Endothelial cell (in vitro differentiated cells): ENCODE results near the gene ICAM1. TPM values are rescaled to one million over a fixed set of nuclear protein-coding genes. Genes with fewer than 3 reads are reported as not detected.

Experiments
- DNase-seq: peaks from one replicate; pipeline ENCODE4 v3.0.0; 2021; ENCODE audit warnings: low spot score
- H3K27ac Mint-ChIP-seq: one replicate; pipeline ENCODE4 v1.8.0; 2021; ENCODE audit warnings: mixed read lengths, inconsistent platforms; ENCODE audit not compliant: unreplicated experiment
- H3K27me3 Mint-ChIP-seq: one replicate; pipeline ENCODE4 v1.8.0; 2021; ENCODE audit warnings: mild to moderate bottlenecking, moderate library complexity, mixed read lengths, inconsistent platforms; ENCODE audit not compliant: unreplicated experiment
- H3K36me3 Mint-ChIP-seq: one replicate; pipeline ENCODE4 v1.8.0; 2021; ENCODE audit warnings: mild to moderate bottlenecking, low read depth, mixed read lengths, inconsistent platforms; ENCODE audit not compliant: unreplicated experiment
- H3K4me1 Mint-ChIP-seq: one replicate; pipeline ENCODE4 v1.8.0; 2021; ENCODE audit warnings: mild to moderate bottlenecking, mixed read lengths, inconsistent platforms; ENCODE audit not compliant: unreplicated experiment
- H3K4me3 Mint-ChIP-seq: one replicate; pipeline ENCODE4 v1.8.0; 2021; ENCODE audit warnings: mild to moderate bottlenecking, mixed read lengths, inconsistent platforms; ENCODE audit not compliant: unreplicated experiment
- H3K9me3 Mint-ChIP-seq: one replicate; pipeline ENCODE4 v1.8.0; 2021; ENCODE audit warnings: mixed read lengths, inconsistent platforms; ENCODE audit not compliant: unreplicated experiment
- total RNA-seq: library from RNA; stranded (reverse); fragmentation: NEBNext Ultra II Directional; extraction: Animal tissue kit (Norgen Biotek cat#: 25700); gene quantifications from one replicate; pipeline ENCODE4 v1.2.1, GENCODE V29; 2021; ENCODE audit not compliant: unreplicated experiment
- TF ChIP-seq, protein P1 (sequence below): fragments of 200-600 bp; sonication (generic); IDR thresholded peaks from one replicate; pipeline ENCODE4 v1.5.0; 2021; ENCODE audit warnings: antibody characterized with exemption; ENCODE audit not compliant: unreplicated experiment

ICAM1 gene
- total RNA-seq, 1 donor from 2014 or later = 7.2 TPM

DNA sequence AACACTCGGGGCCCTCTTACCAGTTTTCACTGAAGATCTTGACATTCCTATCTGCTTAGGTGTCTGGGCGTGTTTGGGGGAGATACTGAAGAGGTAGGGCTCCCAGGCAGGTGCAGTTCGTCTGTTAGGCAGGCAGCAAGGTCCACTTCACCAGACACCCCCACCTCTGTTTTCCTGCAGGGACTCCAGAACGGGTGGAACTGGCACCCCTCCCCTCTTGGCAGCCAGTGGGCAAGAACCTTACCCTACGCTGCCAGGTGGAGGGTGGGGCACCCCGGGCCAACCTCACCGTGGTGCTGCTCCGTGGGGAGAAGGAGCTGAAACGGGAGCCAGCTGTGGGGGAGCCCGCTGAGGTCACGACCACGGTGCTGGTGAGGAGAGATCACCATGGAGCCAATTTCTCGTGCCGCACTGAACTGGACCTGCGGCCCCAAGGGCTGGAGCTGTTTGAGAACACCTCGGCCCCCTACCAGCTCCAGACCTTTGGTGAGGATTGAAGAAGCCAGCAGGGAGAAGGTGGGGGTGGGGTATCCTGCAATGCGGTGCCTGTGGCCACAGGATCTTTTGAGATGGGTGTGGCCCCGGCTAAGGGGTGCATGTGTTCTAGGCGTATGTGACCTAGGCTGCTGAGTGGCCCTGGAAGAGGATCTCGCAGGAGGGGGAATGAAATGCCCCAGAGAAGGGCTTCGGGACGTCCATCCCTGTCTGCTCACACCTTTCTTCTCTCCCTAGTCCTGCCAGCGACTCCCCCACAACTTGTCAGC is 12.6 kb downstream of the ICAM1 start:
- no peak for DNase-seq
- Mint-ChIP-seq H3K27me3 (peaks cover 12% of the 10 kb centered on the region), H3K27ac (no peak overlapping the region), H3K9me3 (no peaks in the 10 kb centered on the region), H3K36me3 (peaks cover 6% of the 10 kb centered on the region), H3K4me3 (no peak overlapping the region), H3K4me1 (peaks cover 3% of the 10 kb centered on the region)
- TF ChIP-seq, protein P1, sequence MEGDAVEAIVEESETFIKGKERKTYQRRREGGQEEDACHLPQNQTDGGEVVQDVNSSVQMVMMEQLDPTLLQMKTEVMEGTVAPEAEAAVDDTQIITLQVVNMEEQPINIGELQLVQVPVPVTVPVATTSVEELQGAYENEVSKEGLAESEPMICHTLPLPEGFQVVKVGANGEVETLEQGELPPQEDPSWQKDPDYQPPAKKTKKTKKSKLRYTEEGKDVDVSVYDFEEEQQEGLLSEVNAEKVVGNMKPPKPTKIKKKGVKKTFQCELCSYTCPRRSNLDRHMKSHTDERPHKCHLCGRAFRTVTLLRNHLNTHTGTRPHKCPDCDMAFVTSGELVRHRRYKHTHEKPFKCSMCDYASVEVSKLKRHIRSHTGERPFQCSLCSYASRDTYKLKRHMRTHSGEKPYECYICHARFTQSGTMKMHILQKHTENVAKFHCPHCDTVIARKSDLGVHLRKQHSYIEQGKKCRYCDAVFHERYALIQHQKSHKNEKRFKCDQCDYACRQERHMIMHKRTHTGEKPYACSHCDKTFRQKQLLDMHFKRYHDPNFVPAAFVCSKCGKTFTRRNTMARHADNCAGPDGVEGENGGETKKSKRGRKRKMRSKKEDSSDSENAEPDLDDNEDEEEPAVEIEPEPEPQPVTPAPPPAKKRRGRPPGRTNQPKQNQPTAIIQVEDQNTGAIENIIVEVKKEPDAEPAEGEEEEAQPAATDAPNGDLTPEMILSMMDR = no peak

DNA sequence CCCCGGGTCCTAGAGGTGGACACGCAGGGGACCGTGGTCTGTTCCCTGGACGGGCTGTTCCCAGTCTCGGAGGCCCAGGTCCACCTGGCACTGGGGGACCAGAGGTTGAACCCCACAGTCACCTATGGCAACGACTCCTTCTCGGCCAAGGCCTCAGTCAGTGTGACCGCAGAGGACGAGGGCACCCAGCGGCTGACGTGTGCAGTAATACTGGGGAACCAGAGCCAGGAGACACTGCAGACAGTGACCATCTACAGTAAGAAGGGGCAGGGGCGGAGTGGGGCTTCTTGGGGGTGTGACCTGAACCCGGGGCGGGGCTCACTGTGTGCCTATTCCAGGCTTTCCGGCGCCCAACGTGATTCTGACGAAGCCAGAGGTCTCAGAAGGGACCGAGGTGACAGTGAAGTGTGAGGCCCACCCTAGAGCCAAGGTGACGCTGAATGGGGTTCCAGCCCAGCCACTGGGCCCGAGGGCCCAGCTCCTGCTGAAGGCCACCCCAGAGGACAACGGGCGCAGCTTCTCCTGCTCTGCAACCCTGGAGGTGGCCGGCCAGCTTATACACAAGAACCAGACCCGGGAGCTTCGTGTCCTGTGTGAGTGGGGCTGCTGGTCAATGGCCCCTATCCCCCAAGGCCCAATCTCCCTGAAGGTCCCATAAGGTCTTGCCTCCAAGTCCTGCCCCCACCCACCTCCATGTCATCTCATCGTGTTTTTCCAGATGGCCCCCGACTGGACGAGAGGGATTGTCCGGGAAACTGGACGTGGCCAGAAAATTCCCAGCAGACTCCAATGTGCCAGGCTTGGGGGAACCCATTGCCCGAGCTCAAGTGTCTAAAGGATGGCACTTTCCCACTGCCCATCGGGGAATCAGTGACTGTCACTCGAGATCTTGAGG is 13.4 kb downstream of the ICAM1 start:
- H3K4me3 Mint-ChIP-seq = no peak overlapping the region
- H3K9me3 Mint-ChIP-seq = no peaks in the 10 kb centered on the region
- no peak for DNase-seq
- H3K27me3 Mint-ChIP-seq = peaks cover 18% of the 10 kb centered on the region
- peaks cover 8% of the 10 kb centered on the region for H3K4me1 Mint-ChIP-seq
- H3K36me3 Mint-ChIP-seq = peaks cover 6% of the 10 kb centered on the region
- H3K27ac Mint-ChIP-seq = no peak overlapping the region
- TF ChIP-seq, protein P1 = no peak

- H3K36me3 Mint-ChIP-seq = peaks cover 6% of the 10 kb centered on the region
- no peaks in the 10 kb centered on the region for H3K9me3 Mint-ChIP-seq
- no peak overlapping the region for H3K27ac Mint-ChIP-seq
- TF ChIP-seq, protein P1 = no peak
- H3K27me3 Mint-ChIP-seq = peaks cover 15% of the 10 kb centered on the region
- H3K4me3 Mint-ChIP-seq = no peak overlapping the region
- DNase-seq = no peak
- H3K4me1 Mint-ChIP-seq = peaks cover 8% of the 10 kb centered on the region
Measured at GRCh38 chr19:10284960-10285278, 14.0 kb downstream of the ICAM1 start.

- Mint-ChIP-seq H3K4me3 (no peak overlapping the region), H3K27me3 (peaks cover 16% of the 10 kb centered on the region), H3K27ac (no peak overlapping the region), H3K4me1 (peaks cover 13% of the 10 kb centered on the region), H3K36me3 (peaks cover 6% of the 10 kb centered on the region), H3K9me3 (no peaks in the 10 kb centered on the region)
- DNase-seq = no peak
- TF ChIP-seq, protein P1 = no peak
Measured at GRCh38 chr19:10285393-10285792, 14.5 kb downstream of the ICAM1 start.
